ENCODE results near the gene SLC22A16. TPM values are rescaled to one million over a fixed set of nuclear protein-coding genes. Genes with fewer than 3 reads are reported as not detected.

Gene SLC22A16
- total RNA-seq, 1 donor from 2014 or later: 1.4 TPM

DNA sequence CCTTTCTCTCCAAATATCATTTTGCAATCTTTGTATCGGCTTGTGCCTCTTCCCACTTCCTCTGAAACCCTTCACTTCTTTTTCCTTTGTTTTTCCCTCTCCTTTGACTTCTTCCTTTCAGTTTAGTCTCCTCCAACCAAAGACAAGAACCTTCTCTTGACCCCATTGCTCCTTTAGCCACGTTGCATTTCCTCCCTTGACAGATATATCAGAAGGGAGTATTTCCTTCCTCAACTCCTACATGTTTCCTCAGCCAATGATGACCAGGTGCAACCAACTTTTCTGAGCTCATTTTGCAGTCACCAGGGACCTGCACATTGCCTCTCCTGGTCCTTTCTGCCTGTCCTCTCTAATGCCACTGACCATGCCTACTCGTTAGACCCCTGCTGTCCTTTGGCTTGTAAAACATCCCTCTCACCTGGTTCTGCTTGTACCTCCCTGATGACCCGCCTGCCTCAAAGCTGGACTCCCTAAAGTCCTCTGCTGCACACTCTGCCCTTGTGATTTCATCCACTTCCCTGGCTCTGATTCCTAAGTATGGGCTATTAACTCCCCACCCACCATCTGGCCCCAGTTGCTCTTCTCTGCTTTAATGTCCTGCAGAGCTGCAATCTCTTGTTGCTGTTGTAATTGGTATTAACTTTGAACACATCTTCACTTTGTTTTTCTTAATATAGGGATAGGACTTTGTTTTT lies 27.4 kb downstream of the SLC22A16 start:
- DNase-seq (ENCODE audit: low spot score): no peak

DNA sequence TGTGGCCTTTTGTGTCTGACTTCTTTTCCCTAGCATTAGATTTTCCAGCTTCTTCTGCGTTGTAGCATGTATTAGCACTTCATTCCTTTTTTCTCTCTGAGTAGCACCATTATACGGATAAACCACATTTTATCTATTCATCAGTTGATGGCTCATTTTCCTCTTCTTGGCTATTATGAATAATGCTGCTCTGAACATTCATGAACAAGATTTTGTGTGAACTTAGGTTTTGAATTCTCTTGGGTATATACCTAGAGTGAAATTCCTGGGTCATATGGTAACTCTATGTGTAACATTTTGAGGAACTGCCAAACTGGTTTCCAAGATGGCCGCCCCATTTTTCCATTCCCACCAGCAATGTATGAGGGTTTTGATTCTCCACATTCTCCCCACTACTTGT lies 28.7 kb downstream of the SLC22A16 start:
- DNase-seq (ENCODE audit: low spot score): no peak

DNA sequence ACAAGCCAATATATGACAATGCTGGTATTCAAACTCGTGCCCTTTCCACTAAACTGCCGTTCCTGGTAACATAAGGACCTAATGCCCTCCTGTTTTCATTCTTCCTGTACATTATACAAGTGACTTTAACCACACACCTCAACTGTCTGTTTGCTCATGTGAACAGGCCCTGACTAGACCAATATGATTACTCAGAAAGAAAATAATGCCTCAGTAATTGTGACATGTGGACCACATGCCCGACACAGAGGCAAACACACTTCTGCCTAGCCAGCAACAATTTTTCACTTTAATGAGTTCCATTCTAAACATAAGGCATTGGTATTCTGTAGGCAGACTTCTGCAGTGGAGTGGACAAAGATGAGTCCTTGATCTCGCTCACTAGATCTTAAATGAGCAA lies 30.0 kb downstream of the SLC22A16 start:
- DNase-seq (ENCODE audit: low spot score): no peak

DNA sequence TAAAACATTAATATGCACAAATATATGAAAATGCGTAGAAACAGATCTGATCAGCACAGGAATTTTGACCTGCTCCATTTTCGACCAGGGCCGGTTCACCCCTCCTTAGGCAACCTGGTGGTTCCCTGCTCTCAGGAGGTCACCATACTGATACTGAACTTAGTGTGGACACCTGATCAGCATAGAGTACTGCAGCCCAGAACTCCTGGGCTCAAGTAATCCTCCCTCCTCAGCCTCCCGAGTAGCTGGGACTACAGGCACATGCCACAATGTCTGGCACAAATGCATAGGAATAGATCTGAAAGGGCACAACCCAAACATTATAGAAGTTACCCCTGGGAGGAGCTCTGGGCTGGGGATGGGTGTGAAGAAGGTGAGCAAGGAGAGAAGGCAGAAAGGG lies 36.4 kb downstream of the SLC22A16 start:
- DNase-seq (ENCODE audit: low spot score): no peak

DNA sequence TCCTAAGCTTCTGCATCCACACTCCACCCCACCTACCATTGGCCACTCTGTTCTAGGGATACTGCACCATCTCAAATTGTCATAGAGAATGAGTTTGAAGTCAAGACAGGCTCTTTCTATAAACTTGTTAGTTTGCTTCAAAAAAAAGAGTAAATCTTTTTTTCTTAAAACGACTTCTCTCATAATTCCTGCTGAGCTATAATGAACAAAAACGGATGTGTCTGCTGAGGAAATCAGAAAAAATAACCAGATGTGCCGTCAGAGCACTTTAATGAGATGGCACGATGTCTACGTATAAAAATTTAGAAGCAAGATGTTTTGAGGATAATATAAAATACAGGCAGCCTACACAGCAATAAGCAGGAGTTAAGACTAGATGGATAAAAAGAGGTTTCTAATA lies 37.1 kb downstream of the SLC22A16 start:
- DNase-seq (ENCODE audit: low spot score): peak; percentile 85

DNA sequence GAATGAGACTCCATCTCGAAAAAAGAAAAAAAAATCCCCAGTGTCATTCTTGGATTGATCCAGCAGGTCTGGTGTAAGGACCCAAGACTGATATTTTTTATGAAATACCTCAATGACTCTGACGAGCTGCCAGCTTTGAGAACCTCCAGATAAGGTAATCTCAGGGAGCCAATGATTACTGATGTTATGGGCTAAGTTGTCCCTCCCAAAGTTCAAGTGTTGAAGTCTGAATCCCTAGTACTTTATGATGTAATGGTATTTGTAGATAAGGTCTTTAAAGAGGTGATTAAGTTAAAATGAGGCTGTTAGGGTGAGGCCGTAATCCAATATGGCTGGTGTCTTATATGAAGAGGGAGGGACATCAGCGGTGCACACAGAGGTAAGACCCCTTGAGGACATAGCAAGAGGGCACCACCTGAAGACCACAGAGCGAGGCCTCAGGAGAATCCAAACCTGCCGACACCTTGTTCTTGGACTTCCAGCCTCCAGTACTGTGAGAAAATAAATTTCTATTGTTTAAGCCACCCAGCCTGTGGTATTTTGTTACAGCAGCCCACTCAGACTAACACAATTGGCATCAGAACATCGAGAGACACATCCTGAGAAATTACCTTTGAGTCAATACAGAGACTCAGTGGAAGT lies 41.3 kb downstream of the SLC22A16 start:
- peak; percentile 49 for DNase-seq (ENCODE audit: low spot score)

DNA sequence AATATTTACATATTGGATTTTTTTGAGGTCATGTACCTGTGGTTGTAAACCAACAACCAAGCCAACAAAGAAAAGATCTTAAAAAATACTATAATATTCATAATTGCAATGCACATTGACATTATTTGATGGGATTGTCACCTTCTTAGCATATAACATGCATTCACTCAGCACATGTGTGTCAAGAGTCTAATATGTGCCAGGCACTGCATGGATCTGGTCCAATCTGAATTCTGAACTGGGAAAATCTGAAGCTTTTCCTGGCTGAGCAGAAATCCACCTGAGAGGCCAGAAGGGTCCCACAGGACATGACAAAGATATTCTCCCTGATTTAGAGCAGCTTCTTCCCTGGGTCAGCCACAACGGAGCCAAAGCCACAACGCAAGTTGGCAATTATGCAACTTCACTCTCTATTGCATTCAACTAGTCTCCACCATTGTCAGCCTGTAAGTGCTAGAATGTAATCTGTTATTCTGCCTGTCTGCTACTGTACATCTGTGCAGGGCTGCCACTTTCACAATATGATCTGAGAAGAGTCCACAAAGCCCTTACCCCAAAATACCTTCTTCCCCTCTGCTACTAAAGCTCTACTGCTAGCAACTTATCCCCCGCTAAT lies 44.0 kb downstream of the SLC22A16 start:
- DNase-seq (ENCODE audit: low spot score): no peak

DNA sequence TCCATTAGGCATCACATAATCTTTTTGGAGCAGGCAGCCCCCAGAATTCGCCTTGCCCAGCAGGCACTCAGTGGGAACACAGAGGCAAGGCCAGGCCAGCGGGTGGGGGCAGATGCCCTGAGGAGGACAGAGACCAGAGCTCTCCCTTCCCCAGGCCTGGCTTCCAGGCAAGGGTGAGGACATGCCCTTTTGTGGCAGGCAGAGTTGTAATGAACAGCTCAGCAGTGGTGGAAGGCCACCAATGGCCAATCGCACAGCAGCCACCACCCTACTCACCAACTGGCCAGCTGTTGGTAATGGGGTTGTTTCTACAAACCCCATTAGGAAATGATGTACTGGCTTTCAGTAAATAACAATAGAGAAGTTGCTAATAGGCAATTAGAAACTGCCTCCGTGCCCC lies 45.7 kb downstream of the SLC22A16 start:
- DNase-seq (ENCODE audit: low spot score): no peak

DNA sequence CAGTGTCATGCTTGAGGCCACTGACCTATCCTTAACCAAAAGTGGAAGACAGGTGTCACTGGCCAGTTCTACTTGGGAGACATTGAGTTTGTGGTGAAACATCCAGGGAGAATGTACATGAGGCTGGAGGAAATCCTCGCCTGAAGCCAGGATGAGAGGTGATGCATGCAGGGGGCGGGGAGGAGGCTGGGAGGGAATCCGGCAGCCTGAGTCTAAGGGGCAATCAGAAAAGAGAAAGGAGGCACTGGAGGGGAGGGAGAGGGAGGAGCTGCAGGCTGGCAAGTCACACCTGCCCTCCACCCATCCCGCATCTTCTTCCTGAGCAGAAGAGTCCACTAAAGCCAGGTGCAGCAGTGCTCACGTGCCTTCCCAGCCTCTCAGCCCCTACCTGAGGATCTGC lies 46.2 kb downstream of the SLC22A16 start:
- no peak for DNase-seq (ENCODE audit: low spot score)

DNA sequence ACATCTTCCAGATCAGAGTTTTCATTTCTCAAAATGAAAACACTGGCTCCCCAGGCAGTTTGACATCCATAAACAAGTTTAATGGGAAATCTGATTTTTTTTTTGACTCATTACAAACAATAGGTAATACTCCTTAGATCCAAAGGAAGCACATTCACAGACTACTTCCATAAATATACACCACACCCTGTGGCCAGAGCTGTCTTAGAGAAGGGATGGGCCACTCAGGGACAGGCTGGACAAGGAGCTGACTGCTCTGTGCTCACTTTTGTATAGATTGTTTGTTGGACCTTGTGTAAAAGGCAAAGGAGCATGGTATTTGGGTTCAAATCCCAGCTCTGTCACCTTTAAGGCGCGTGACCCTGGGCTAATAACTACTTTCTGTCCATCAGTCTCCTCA lies 48.3 kb downstream of the SLC22A16 start:
- DNase-seq (ENCODE audit: low spot score): no peak

DNA sequence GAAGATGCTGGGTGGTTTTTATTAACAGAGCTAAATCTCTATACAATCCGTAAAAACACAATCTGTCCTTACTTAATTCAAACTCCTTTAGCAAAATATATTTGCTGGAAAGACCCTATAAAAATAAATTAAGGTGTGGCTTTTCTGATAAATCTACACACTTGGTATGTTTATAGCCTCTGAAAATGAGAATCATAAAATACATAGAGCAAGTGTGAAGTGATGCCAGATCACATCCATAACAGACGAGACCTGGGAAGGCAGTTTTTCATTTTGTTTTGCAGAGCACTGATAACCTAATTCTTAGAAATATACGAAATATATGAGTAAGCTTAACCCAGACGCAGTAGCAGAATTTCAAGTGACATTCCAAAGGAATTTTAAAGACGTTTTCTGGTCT lies 50.6 kb downstream of the SLC22A16 start:
- DNase-seq (ENCODE audit: low spot score): peak; percentile 84

DNA sequence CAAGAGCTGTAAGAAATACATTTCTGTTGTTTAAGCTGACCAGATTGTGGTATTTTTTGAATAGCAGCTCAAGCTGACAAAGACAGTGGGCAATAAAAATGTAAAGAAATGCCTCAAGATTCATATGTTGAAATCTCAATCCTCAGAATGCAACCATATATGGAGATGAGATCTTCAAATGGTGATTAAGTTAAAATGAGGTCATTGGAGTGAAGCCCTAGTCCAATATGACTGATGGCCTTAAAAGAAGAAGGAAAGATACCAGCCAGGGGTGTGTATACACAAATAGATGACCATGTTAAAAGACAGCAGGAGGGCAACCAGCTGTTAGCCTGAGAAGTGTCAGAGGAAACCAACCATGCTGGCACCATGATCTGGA lies 54.0 kb downstream of the SLC22A16 start:
- DNase-seq (ENCODE audit: low spot score): peak; percentile 52

DNA sequence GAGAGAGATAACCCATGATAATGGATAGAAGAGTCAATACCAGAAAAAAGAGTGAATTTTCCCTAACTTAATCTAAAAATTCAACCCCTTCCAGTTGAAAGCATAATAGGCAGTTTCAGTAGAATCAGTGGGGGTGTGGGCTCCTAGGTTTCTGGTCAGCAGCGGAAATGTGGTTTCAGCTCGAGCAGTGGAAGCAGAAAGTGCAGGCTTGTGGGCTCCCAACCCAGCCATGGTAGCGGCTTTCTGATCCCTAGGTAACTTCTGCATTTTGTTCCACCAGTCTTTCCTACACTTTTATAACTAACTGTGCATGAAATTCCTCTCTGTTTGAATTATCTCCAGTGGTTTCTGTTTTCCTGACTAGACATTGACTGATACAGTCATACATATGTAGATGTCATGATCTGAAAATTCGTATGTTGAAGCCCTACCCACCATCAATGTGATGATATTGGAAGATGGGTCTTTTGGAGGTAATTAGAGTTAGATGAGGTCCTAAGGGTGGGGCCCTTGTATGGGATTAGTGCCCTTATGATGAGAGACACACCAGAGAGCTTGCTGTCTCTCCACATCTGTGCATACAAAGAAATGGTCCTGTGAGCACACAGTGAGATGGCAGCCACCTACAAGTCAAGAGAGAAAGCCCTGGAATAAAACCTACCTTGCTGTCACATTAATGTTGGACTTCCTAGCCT lies 54.5 kb downstream of the SLC22A16 start:
- DNase-seq (ENCODE audit: low spot score): no peak

DNA sequence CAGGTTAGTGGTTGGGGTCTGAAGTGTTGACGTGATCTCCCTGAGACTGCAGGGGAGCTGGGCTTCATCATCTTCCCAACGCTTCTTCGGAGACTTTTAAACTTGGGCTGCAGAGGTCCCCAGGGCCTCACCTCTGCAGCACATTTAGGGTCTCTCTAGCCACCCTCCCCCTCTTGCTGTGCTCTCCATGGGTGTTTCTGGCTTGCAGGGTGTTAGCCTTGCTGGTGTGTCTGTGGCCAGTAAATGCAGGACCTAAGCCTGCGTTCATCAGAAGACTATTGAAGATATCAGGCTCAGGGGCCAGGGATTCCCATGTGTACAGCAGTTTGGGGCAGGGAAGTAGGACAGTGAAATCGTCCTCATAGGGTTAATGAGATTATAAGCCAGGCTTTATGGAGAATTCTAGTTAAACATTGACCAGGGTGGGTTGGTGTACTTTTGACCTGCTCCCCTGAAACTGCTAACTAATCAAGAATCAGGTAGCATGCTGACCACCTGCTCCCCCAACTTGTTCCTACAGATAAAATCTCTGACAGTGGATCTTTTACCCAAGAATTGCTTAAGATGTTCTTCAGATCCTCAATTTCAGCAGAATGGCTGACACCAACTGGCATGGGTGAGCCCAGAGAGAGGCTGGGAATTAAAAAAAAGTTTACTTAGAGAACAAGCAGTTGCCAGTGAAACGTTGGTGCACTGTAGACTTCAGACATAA lies 57.2 kb downstream of the SLC22A16 start:
- DNase-seq (ENCODE audit: low spot score): no peak

DNA sequence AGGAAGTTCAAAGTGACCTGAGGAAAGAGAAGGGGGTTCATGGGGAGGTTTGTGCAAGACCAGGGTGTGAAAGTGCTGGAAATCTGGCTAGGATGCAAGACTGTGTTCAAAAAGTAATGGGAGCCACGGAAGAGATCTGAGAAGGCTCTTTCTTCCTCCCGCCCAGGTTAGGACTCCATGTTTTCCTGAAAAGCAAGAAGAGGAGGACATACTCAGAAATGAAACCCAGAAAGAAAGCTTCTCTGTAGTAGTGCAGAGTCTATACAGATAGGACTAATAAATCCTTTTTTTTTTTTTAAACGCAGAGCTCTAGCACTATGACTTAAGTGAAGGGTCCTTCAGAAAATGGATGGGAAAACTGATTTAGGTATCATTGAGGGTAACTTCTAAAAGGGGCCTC lies 57.8 kb downstream of the SLC22A16 start:
- DNase-seq (ENCODE audit: low spot score): no peak

DNA sequence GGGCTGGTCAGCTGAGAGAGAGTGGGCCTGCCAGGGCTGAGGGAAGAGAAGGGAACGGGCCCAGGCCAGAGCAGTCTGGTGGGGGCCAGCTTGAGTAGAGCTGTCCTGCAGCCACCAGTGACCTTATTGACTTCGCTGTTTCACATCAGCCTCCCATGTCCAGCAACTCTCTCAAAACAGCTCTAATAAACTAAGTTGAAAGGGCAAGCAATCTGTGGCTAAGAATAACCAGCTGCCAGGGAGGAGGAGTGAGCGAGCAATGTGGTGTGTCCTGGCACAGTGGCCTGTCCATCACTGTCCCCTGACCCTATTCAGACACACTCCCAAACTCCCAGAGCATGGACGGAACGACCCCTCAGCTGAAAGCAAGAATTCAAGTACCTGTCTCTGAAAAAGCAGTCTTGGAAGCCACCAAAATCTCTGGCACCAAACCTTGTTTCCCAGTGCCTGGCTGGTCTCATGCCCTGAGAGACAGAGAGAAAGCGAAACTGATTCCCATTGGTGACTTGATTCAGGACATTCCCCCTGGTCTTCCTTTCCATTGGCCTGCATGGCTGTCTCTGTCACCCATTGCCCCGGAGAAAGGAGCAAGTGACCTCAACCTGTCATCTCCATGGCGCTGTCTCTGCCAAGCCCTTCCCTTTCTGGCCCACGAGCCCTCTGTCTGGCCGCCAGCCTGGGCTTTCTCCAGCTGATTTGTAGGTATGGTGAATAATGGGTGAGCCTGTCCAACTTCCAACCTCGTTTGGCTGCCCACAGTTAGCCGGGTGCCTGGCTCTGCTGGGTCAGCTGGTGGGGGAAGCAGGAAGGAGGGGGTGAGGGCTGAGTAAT lies 61.1 kb downstream of the SLC22A16 start, which contains the start of gene DDO:
TSS of gene DDO (minus strand) at position 490 of the 831 bp plus-strand sequence. CDS start 2,113 bp downstream, outside the sequence.
- DNase-seq (ENCODE audit: low spot score): no peak

DNA sequence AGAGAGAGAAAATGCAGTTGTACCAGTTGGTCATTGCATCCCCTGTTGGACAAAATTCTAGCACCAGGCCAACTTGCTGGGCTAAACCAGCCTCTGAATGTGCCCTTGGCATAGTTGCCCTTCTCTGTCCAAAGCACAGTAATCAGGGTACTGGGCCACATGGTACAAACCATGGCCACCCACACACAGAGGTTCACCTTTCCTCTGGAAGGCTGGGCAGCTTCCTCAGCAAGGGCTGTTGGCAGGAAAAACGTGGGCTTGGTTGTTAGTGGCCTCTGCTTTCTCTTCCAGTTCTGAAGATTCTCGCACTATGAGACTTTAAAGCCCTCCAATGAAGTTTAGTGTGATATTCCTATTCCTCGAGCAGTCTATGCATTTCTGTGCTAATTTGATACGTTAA lies 61.7 kb downstream of the SLC22A16 start:
- no peak for DNase-seq (ENCODE audit: low spot score)

DNA sequence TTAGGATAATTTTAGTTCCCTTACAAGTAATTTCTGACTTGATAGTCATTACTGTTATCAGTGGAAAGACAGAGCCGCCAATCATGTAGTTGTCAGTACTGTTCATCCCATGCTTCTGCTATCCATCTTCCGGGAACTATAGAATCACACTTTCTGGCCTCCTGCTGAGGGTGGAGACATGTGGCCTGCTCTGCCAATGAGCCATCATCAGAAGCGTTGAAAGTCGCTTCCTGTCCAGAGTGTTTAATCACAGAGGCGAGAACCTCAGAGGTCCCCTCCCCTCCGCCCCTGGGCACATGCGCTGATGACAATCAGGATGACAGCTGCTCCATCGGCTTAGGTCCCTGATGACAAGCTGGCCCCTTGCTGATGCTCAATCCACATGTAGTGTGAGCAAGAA lies 64.1 kb downstream of the SLC22A16 start:
- DNase-seq (ENCODE audit: low spot score): no peak

DNA sequence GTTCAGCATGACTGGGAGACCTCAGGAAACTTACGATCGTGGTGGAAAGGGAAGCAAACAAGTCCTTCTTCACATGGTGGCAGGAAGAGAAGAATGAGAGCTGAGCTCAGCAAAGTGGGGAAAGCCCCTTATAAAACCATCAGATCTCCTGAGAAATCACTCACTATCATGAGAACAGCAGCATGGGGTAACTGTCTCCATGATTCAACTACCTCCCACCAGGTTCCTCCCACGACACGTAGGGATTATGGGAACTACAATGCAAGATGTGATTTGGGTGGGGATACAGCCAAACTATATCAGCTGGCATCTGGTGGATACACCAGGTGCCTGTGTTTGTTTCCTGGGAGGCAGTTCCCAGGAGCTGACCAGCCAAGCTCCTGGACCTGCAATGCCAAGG lies 65.9 kb downstream of the SLC22A16 start:
- DNase-seq (ENCODE audit: low spot score): no peak

DNA sequence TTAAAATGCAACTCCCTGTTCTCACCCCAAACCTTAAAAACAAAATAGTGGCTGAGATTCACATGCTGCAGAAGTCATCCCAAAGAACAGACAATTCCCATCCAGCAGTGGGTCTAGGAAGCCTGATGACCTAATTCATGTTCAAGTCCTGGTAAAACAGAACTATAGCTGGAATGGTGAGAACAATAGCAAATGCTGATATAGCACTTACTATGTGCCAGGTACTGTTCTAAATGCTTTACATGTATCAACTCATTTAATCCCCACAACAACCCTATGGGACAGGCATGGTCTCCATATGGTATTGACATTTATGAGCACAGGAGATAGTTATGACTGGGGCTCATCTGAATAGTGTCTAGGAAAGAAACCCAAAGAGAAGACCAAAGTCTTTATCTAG lies 66.6 kb downstream of the SLC22A16 start:
- DNase-seq (ENCODE audit: low spot score): no peak

DNA sequence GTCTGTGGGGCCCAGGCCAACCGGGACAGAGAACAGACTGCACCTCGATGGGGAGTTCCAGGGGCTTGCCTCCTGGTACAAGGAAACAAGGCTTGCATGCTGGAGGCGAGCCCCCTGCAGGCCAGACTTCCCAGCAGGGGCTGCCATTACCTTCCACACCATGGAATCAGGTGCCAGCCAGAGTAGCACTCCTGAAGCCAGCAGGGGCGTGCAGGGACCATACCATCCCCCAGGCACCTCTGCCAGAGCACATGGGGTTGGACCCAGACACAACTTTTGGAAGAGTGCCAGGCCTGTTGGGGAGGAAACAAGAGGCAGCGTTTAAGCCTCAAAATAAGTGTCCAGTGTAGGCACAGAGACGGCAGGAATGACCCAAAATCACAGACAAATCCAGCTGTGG lies 67.5 kb downstream of the SLC22A16 start:
- DNase-seq (ENCODE audit: low spot score): no peak

Measured in umbilical cord (tissue), 2 donors.